ENCODE measurements around the gene UCP2. TPM values are rescaled to one million over a fixed set of nuclear protein-coding genes. Genes with fewer than 3 reads are reported as not detected.

Gene UCP2
- total and polyA plus RNA-seq, 2 donors (not counting 3 experiments of a cell fraction or from before 2014, with no cell fraction given) = 16.5 to 24.0 TPM

GRCh38 chr11:74022546-74022945 lies 39.9 kb upstream of the UCP2 start:
- Histone ChIP-seq H3K9me3 (replicated peaks; ENCODE audit: control insufficient read depth, insufficient read depth, low read length) (no peaks in the 10 kb centered on the region), H3K9me1 (replicated peaks; ENCODE audit: control insufficient read depth, extremely low read depth, insufficient read depth, low read length) (no peaks in the 10 kb centered on the region), H4K20me1 (replicated peaks; ENCODE audit: control insufficient read depth, extremely low read depth, insufficient read depth, low read length) (no peaks in the 10 kb centered on the region), H3K79me2 (ENCODE audit: control insufficient read depth, insufficient read depth, low read length) (no peaks in the 10 kb centered on the region), H3K27ac (ENCODE audit: insufficient read depth, low read depth, low read length) (no peak overlapping the region), H3K9ac (replicated peaks; ENCODE audit: extremely low read depth, insufficient read depth, low read length) (no peak overlapping the region), H3K4me3 (replicated peaks in 1 of 3; ENCODE audit: insufficient read depth in 1 of 3, low read depth in 1 of 3, low read length in 3 of 3) (no peak overlapping the region), H3K27me3 (ENCODE audit: control insufficient read depth in 2 of 2, insufficient read depth in 2 of 2, low read length in 2 of 2) (no peaks in the 10 kb centered on the region), H3K36me3 (ENCODE audit: control insufficient read depth in 2 of 2, extremely low read depth in 1 of 2, insufficient read depth in 2 of 2, low read length in 2 of 2) (no peaks in the 10 kb centered on the region), H2AFZ (ENCODE audit: low read depth, low read length) (no peak overlapping the region), H3K4me1 (ENCODE audit: control insufficient read depth, extremely low read depth, insufficient read depth, low read length) (peaks cover 22% of the 10 kb centered on the region), H3K4me2 (ENCODE audit: insufficient read depth, low read length) (no peak overlapping the region)
- no peak for FAIRE-seq
- dilution Hi-C loops (cut with MboI; ENCODE audit: extremely low pct_ligation_motif_present, low sequenced_read_pairs) = no loop called here
- TF ChIP-seq EZH2 (IDR thresholded peaks at IDR 0.05; ENCODE audit: borderline replicate concordance, low read depth, low read length, severe bottlenecking) (no peak), GATA2 (IDR thresholded peaks at IDR 0.05; ENCODE audit: insufficient read depth, insufficient read length, low read depth, low read length) (no peak), POLR2AphosphoS5 (IDR thresholded peaks at IDR 0.05; ENCODE audit: insufficient read depth, low read depth, low read length) (no peak), FOS (IDR thresholded peaks at IDR 0.05; ENCODE audit: borderline replicate concordance, insufficient read depth, low read length) (no peak), POLR2A (IDR thresholded peaks at IDR 0.05; ENCODE audit: low read depth, low read length) (no peak), MYC (IDR thresholded peaks at IDR 0.05; ENCODE audit: low read depth, low read length) (no peak), JUN (IDR thresholded peaks at IDR 0.05; ENCODE audit: borderline replicate concordance, insufficient read depth, insufficient read length, low read depth) (no peak)
- TF ChIP-seq, protein P1, sequence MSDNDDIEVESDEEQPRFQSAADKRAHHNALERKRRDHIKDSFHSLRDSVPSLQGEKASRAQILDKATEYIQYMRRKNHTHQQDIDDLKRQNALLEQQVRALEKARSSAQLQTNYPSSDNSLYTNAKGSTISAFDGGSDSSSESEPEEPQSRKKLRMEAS (IDR thresholded peaks at IDR 0.05; ENCODE audit: insufficient read depth, insufficient read length) = no peak
- TF ChIP-seq, protein P2, sequence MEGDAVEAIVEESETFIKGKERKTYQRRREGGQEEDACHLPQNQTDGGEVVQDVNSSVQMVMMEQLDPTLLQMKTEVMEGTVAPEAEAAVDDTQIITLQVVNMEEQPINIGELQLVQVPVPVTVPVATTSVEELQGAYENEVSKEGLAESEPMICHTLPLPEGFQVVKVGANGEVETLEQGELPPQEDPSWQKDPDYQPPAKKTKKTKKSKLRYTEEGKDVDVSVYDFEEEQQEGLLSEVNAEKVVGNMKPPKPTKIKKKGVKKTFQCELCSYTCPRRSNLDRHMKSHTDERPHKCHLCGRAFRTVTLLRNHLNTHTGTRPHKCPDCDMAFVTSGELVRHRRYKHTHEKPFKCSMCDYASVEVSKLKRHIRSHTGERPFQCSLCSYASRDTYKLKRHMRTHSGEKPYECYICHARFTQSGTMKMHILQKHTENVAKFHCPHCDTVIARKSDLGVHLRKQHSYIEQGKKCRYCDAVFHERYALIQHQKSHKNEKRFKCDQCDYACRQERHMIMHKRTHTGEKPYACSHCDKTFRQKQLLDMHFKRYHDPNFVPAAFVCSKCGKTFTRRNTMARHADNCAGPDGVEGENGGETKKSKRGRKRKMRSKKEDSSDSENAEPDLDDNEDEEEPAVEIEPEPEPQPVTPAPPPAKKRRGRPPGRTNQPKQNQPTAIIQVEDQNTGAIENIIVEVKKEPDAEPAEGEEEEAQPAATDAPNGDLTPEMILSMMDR (IDR thresholded peaks at IDR 0.05; ENCODE audit: extremely low read depth in 1 of 2, insufficient read depth in 1 of 2, low read depth in 1 of 2, low read length in 2 of 2) = no peak
- ChIA-PET POLR2A (no interaction called here), CTCF (no interaction called here)
- DNase-seq (ENCODE audit: low read depth, low spot score) = no peak
- BruUV-seq (replicated peaks) = no TSS peak
- intact Hi-C loops (cut with micrococcal nuclease) = no loop called here
